HG02610 (cell line): Measurements from ENCODE around the gene RASGEF1B.

Experiments used
- ATAC-seq: cut with Tn5 transposase; IDR thresholded peaks from one replicate; pipeline ENCODE4 v1.9.1; 2021; ENCODE audit warnings: mild to moderate bottlenecking, moderate library complexity; ENCODE audit not compliant: unreplicated experiment

The RASGEF1B gene

DNA sequence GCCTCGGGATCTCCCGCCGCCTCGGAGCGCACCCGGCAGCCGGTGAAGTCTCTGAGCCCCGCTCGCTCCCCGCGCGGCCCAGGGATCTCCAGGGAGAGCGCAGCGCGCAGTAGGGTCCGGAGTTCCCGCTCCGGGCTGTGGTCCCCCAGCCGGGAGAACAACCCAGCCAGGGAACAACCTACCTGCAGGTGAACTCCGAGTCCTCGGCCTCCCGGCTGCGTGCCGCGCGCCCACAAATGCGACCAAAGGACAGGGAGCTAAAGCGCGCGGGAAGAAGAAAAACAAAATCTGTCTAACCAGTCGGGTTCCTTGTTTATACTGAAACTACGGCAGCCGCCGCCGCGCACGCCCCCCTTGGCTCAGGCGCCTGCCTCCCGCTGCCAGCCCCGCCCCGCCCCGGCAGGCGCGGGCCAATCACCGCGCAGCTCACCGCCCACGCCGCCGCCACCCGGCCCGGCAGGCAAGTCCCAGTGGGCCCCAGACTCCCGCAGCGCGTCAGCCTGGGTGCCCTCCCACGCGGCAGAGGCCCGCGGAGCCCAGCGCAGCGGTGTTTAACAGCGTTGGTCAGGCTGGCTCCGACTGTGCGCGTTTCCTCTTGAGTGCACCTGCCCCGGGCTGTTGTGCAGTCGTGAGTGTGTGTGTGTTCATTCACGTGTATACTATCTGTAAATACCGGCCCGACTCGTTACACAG is at the start of gene RASGEF1B:
RASGEF1B (minus strand) TSS at position 320 of the 693 bp plus-strand sequence. CDS start 12,399 bp downstream, outside the sequence.
- peak; percentile 96 for ATAC-seq

DNA sequence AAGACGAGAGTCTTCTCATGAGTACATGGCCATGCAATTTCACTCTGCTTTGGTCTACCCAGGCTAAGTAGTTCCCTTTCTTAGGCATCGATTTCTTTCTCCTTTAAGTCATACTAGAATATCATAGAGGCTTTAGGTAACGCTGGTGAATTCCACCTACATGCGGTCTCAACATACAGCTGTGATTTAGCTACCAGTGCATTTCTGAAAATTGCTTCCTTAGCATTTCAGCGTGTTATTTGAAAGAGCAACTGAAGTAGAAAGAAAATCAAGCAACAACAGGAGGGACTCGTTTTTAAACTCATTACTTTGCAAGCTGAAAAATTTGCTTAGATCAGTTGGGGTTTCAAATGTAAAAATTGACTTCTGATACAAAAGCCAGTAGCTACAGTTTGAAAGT is 48.1 kb upstream of the RASGEF1B start:
- no peak for ATAC-seq

DNA sequence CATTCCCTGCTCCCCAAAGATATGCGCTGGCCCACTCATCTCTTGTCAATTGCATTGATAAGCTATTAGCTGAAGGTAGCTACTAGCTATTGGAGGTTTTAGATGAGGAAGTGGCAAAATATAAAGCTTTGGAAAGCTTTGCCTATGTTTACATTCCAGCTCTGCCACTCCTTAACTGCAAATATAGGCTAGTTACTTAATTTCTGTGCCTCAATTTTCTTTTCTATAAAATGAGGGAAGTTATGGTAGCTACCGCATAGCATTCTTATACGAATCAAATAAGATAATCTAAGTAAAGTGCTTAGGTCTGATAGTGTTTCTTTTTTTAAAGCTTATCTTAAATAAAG is 47.7 kb upstream of the RASGEF1B start:
- ATAC-seq: no peak

- no peak for ATAC-seq
These were observed 47.2 kb upstream of the RASGEF1B start for GRCh38 chr4:81518762-81519426.

DNA sequence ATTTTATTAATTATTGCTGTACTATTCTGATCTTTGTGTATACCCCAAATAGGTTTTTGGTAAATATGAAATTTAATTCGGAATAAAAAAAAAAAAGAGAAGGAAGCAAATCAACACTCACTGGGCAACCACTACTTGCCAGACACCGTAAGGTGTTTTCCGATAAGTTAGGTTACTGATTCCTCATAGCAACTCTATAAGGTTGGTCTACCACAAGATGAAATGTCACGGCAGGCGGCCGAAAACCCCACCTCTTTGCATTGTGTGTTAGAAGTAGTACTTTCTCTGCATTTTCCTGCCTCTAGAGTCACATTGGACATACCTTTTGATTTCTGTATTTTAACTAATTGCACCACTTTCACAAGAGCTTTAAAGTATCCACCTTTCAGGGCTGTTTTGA is 44.5 kb upstream of the RASGEF1B start:
- ATAC-seq: no peak

- no peak for ATAC-seq
These were observed 41.2 kb upstream of the RASGEF1B start for GRCh38 chr4:81512757-81513501.

- ATAC-seq: no peak
These were observed 40.5 kb upstream of the RASGEF1B start for GRCh38 chr4:81512001-81512756.

- ATAC-seq: no peak
These were observed 39.0 kb upstream of the RASGEF1B start for GRCh38 chr4:81510643-81511178.

GRCh38 chr4:81509822-81510221 is 38.1 kb upstream of the RASGEF1B start:
- no peak for ATAC-seq

DNA sequence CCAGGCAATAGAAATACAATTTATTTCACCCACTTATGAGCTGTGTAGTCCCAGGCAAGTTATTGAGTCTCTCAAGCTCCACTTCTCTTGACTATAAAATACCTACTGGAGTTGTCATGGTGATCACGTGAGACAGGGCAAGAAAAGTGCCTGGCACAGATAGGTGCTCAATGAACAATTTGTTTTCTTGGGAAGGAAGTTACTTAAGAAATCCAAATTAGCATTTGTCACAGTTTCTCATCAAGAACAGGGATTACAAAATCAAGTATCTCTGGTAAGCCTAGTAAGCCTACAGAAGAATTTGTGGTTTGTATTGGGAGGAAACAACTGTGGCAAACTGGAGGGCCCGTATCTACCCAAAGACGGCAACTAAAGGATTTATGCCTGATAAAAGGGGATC is 37.5 kb upstream of the RASGEF1B start:
- peak; percentile 2 for ATAC-seq

DNA sequence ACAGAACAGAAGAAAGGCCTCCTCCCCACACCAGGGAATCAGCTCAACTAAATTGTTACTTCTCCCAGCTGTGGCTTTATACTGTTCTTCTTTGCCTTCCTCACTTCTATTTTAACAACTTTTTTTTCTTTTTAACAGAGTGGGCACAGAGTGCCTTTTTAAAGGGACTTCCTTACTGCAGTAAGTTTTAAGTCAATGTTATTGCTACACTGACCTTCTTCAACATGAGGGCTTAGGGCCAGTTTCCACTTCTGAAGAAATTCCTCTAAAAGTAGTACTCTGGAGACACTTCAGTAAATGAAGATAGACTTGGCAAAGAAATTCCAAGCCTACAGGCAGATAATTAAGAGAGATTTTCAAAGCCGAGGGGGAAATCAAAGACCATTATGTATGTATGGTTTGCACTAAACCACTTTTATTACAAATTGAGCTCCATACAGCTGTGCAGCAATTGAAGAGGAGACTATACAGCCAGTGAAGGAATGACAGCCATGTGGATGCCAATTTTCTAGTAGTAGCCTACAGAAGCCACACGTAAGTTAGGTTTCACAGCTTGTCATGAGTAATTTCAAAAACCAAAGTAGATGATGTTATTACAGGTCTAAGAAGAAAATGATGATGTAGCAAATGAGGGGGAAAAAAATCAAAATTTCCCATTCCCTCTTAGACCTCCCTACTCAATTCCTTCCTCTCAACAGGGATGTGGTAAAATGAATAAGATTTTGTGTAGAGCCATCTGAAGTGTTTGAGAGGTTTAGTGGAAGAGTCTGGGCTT is 36.9 kb upstream of the RASGEF1B start:
- ATAC-seq: peak; percentile 40

DNA sequence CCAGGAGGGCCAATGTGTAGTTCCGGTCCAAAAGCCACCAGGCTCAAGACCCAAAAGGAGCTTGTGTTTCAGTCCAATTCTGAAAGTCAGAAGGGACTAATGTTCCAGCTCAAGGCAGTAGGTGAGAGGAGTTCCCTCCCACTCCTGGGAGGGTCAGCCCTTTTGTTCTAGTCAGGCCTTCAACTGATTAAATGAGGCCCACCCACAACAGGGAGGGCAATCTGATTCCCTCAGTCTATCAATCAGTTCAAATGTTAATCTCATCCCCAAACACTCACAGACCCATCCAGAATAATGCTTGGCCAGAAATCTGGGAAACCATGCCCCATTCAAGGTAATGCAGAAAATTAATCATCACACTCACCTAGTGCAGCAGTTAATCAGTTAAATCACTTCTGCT is 35.8 kb upstream of the RASGEF1B start:
- ATAC-seq: no peak

DNA sequence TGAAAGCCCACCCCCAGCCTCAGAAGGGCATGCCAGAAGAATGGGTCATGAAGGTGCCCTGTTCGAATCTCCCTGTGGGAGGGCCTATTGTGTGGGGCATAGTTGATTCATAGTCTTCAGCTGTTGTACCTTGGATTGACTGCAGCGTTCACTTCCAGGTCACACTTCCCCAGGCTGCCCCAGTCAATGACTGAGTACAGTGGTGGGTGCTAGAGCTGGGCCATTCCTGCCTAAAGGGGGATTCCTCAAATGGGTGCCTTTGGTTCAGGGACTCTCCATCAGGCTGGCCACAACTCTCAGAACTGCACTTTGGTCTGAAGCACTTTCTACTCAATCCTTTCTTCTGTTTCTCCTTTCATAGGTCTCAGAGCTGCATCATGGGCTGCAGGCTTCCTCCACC is 35.0 kb upstream of the RASGEF1B start:
- ATAC-seq: peak; percentile 77

- no peak for ATAC-seq
These were observed 34.0 kb upstream of the RASGEF1B start for GRCh38 chr4:81505726-81506125.

DNA sequence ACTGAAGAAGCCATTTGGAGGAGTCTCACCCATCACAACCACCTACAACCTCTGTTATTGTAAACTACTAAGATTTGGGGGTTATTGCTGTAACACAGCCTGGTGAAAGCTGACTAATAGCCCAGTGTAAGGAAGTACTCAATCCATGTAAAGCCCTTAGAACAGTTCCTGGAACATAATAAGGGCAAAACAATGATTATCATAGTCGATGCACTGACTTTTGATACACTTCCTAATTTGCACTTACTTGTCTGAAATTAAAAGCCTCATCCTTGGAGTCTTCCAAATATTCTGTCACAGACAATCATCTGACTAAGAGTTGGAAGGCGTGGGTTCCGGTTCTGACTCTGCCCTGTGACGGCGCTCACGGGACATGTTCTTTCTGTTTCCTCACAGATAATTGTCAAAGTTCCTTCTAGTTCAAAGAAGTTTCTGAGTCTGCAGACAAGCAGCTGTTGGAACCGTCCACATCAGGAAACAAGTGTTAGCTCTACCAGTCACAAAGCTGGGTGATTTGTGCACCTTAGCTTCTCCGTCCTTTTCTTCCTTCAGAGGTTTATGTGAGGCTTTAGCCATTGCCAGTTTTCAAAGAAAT is 33.4 kb upstream of the RASGEF1B start:
- ATAC-seq: peak; percentile 53

GRCh38 chr4:81504112-81505003 is 32.7 kb upstream of the RASGEF1B start:
- no peak for ATAC-seq

DNA sequence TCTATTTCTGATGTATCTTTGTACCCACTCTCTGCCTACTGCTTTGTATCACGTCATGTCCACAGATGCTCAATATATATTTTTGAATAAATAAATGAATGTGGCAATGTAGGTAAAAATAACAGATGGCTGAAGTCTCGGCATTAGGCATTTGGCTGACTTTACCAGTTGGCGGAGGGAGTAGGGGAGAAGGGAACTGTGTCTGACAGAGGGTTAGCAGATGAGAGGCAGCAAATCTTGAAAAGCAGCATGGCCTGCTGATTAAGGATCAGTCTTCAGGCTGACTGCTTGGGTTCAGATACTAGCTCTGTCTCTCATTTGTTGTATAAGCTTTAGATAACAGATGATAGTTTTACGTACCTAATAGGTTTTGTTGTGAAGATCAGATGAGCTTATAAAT is 31.9 kb upstream of the RASGEF1B start:
- ATAC-seq: no peak

- no peak for ATAC-seq
These were observed 30.9 kb upstream of the RASGEF1B start for GRCh38 chr4:81502564-81502963.

GRCh38 chr4:81499840-81500239 is 28.1 kb upstream of the RASGEF1B start:
- ATAC-seq: no peak
